Erythroblast (primary cell): ENCODE results near the gene FEM1C.

ENCODE experiments used
- DNase-seq, 2 experiments: peaks; one replicate each; lab custom pipeline; 2025; lab: John Stamatoyannopoulos, UW
- GATA1 ChIP-seq: IDR thresholded peaks from 2 replicates; pipeline ENCODE4 v1.6.1; 2011; ENCODE audit warnings: low read depth, mild to moderate bottlenecking, control low read depth, low read length, moderate library complexity
- POLR2A ChIP-seq: IDR thresholded peaks from 2 replicates; pipeline ENCODE4 v1.6.1; 2011; ENCODE audit warnings: mild to moderate bottlenecking, low read length

The FEM1C gene

DNA sequence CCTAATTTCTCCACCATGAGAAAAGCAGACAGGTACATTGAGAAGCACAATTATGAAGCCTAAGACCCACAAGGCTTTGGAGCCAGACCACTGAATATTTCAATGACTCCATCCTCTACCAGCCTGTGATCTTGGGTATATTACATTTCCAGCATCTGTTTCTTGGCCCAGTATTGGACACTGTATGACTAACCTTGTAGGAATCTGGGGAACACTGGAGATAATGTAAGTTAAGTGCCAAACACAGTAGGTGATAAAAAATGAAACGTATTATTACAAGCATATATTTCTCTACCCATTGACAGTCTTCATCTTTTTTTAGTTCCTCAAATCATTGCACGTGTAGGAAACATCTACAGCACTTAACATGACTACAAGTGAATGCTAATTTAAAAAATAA, 28.6 kb upstream of the FEM1C start:
- no peak for DNase-seq
- TF ChIP-seq GATA1 (no peak), POLR2A (no peak)

DNA sequence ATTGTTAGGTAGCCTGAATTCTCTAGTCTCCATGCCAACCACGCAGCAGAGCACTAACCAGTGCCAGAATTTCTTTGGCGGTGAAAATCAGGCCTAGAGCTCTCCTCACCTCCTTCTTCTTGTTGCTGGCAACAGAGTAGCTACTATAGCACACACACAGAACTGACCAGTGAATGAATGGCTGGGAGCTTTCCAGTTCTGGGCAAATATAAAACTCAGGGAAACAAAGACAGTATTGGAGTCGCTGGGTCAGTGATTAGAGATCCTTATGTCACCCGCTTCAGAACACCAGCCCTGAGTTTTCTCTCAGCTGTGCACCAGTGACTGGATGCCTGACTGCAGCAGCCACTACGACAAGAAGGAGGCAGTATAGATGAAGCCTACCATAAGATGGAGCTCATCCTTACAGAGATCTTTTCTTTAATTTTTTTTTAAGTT, 26.9 kb upstream of the FEM1C start:
- no peak for DNase-seq
- TF ChIP-seq POLR2A (no peak), GATA1 (no peak)

GRCh38 chr5:115568668-115569067, 24.1 kb upstream of the FEM1C start:
- TF ChIP-seq GATA1, result no peak
- no peak for TF ChIP-seq POLR2A
- DNase-seq, result no peak

GRCh38 chr5:115565233-115565632, 20.7 kb upstream of the FEM1C start:
- TF ChIP-seq POLR2A (no peak), GATA1 (no peak)
- no peak for DNase-seq

GRCh38 chr5:115561176-115561575, 16.6 kb upstream of the FEM1C start:
- DNase-seq, result no peak

GRCh38 chr5:115559524-115559923, 14.9 kb upstream of the FEM1C start:
- peak in 1 of 2 experiments; percentile 25 for DNase-seq
- TF ChIP-seq GATA1, result no peak
- TF ChIP-seq POLR2A, result no peak

More at GRCh38 chr5:115561176-115561575, 16.6 kb upstream of the FEM1C start:
- TF ChIP-seq GATA1 (no peak), POLR2A (no peak)

DNA sequence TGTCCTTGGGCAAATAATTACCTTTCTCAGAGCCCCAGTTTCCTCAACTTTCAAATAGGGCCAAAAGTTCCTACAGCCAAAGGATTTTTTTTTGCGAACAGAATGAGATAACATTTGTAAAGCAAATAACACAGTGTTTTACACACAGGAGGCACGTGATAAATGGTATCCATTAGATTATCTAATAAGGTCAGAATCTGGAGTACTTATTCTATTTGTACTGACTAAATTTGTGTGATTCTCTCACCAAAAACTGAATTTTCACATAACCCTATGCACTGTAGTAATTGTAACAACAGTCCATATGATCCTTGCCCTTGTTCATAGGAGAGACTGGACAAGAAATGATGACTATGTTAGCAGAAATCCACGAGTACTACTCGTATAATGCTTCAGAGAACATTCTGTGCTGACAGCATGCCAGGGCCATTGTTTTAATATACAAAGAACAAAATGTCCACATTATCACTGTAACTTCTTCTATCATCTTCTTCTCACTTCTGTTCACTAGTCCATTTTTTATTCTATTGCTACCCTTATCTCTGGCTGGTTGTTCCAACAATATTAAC, 13.9 kb upstream of the FEM1C start:
- DNase-seq, result no peak
- TF ChIP-seq POLR2A (no peak), GATA1 (no peak)

- DNase-seq, result peak; percentile 61 to 64
- no peak for TF ChIP-seq POLR2A
- no peak for TF ChIP-seq GATA1
Measured at GRCh38 chr5:115557667-115558387, 13.3 kb upstream of the FEM1C start.

DNA sequence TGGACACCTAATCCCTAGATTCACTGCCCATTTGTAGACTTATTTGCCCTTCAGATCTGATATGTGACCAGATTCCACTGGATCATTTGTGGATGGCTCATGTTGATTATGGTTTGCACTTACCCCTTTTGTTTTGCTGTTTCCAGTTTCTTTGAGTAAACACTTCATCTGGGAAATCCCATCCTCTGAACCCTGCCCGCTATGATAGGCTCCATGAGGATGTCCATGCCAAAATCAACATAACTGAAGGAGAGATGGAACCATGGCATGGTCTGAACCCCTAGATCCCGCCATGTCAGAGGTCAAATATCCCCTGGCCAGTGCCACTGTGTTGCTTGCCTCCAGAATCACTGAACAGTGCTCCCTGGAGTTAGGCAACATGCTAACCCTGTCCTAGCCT, 11.7 kb upstream of the FEM1C start:
- TF ChIP-seq GATA1 (no peak), POLR2A (no peak)
- DNase-seq, result no peak

GRCh38 chr5:115555084-115555633, 10.6 kb upstream of the FEM1C start:
- TF ChIP-seq POLR2A (no peak), GATA1 (no peak)
- DNase-seq, result no peak

- TF ChIP-seq GATA1, result no peak
- TF ChIP-seq POLR2A, result no peak
- peak in 1 of 2 experiments; percentile 25 for DNase-seq
Measured at GRCh38 chr5:115553082-115553481, 8.5 kb upstream of the FEM1C start.

- TF ChIP-seq POLR2A (no peak), GATA1 (no peak)
- peak; percentile 74 to 85 for DNase-seq
Measured at GRCh38 chr5:115551415-115551814, 6.8 kb upstream of the FEM1C start.

- peak; percentile 27 to 57 for DNase-seq
- TF ChIP-seq GATA1 (no peak), POLR2A (no peak)
Measured at GRCh38 chr5:115549154-115549553, 4.6 kb upstream of the FEM1C start.

DNA sequence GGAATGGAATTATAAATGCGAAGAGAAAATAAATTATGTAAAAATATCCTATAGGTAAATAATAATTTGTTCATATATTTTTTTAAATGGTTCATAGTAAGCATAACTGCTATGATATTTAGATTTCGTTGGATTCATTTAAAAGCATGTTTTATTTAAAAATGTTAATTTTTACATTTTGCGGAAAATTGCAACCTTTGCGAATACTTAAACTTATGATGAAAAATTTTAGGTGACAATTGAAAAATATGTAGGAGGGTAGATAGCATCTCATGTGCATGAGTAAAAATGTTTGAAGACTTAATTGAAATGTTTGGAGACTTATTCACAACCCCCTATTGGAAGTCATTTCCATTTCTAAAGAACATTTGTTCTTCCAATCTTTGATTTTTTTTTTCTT, 4.1 kb upstream of the FEM1C start:
- TF ChIP-seq POLR2A (no peak), GATA1 (no peak)
- DNase-seq, result no peak

DNA sequence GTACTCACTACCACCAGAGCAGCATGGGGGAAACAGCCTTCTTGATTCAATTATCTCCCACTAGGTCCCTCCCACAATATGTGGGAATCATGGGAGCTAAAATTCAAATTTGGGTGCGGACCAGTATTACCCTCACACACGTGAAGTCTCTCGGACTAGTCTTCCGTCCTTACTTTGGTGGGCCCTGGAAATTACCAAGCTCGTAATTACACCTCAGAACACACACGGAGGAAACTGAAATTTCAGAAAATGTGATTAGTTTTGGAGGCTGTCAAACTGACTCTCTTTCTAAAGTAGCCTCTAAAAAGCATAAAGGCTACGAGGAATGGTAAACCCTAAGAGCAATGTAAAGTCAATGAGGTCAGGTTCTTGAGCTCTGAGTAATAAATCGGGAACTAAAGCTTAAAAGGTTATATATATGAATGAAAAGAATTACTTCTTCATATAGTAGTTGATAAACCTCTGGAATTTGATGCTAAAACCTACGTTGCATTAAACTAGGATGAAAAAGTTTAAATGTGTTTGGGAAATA, 842 bp upstream of the FEM1C start:
- TF ChIP-seq POLR2A, result no peak
- no peak for TF ChIP-seq GATA1
- no peak for DNase-seq
